ENCODE results near the gene NCKAP1.
"Not testable (repeated sequence)": the region's sequence is repeated elsewhere in the genome, so short reads cannot be mapped to it uniquely, and the experiment has no call there.

Gene NCKAP1

GRCh38 chr2:183035954-183036669 is 2.1 kb downstream of the NCKAP1 start:
- DNase-seq, result no peak

GRCh38 chr2:183035298-183035953 is 2.8 kb downstream of the NCKAP1 start:
- peak; percentile 78 for DNase-seq

- peak; percentile 83 for DNase-seq
These were observed 3.5 kb downstream of the NCKAP1 start for GRCh38 chr2:183034806-183035205.

GRCh38 chr2:183033951-183034350 is 4.3 kb downstream of the NCKAP1 start:
- no peak for DNase-seq

DNA sequence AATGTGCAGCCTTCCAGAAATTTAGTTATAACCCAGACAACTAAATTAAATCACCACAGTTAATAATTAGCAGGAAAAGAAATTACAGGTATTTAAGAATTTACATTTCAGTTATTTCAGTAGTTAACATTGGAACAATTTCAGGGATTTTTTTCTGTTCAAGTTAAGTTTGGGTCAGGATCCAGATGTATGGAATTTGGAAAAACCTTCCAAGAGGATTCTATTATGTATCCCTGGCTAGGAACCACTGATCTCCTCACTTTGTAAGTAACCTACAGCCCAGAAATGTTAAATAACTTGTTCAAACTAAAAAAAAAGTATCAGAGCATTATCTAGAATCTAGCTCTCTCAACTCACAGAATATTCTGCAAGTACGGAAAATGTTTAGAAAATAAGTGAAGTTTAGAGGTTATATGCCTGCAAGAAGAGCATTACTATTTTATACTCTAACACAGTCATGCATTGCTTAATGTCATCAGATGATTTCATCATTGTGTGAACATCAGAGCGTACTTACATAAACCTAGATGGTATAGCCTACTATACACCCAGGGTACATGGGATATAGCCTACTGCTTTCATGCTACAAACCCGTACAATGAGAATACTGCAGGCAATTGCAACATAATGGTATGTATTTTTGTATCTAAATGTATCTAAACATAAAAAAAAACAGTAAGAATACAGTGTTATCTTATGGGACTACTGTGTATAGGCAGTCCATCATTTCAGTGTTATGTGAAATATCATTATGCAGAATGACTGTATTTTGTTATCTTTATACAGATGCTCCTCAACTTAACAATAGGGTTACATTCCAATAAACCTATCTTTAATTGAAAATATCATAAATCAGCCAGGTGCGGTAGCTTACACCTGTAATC is 6.1 kb downstream of the NCKAP1 start:
- peak; percentile 39 for DNase-seq

GRCh38 chr2:183029219-183029618 is 9.0 kb downstream of the NCKAP1 start:
- DNase-seq, result peak; percentile 59

DNA sequence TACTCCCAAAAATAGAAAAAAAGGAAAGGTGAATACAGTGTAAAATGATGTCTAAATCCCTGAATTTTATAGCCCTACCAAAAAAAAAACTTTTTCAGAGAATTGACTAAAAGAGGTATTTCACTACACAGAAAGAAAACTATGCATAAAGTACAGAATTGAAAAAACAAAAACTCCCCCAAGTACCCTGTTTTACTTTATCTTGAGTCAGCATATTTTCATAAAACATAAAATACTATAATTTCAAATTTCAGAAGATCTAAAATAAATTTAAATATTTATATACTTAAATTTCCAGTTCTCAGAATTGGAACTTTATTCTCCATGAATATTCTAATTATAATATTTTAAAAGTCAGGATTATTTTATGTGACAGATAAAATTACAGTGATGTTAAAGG is 10.1 kb downstream of the NCKAP1 start:
- no peak for DNase-seq

DNA sequence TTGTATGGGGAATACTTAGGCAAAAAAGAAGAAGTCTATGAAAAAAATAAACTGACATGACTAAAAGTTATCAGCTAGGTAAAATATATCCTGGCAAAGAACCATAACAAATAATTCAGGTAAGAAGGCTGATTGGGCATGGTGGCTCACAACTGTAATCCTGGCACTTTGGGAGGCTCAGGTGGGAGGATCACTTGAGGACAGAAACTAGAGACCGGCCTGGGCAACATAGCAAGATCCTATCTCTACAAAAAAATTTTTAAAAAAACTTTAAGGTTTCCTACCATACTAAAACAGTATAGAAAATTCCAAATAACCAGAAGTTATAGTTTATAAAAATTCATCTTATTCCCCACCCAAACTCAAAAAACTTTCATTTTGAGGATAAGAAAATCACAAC is 10.8 kb downstream of the NCKAP1 start:
- no peak for DNase-seq

- DNase-seq, result no peak
These were observed 11.8 kb downstream of the NCKAP1 start for GRCh38 chr2:183026424-183026823.

GRCh38 chr2:183025993-183026392 is 12.3 kb downstream of the NCKAP1 start:
- DNase-seq, result no peak

GRCh38 chr2:183024339-183025095 is 13.7 kb downstream of the NCKAP1 start:
- DNase-seq, result no peak

GRCh38 chr2:183022711-183023110 is 15.5 kb downstream of the NCKAP1 start:
- DNase-seq, result no peak

DNA sequence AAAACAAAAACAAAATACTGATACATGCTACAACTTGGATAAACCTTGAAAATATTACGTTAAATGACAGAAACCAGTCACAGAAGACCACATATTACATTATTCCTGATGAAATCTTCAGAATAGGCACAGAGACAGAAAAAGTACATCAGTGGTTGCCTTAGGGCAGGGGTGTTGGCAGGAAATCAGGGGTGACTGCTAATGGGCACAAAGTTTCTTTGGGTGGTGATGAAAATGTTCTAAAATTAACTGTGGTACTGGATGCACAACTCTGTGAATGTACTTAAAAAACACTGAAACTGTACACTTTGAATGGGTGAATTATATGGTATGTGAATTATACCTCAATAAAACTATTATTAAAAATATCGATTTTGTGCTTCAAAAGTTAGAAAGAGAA is 16.6 kb downstream of the NCKAP1 start:
- no peak for DNase-seq

- no peak for DNase-seq
These were observed 18.4 kb downstream of the NCKAP1 start for GRCh38 chr2:183019718-183020442.

- DNase-seq, result not testable (repeated sequence)
These were observed 20.4 kb downstream of the NCKAP1 start for GRCh38 chr2:183017845-183018244.

- DNase-seq, result no peak
These were observed 24.3 kb downstream of the NCKAP1 start for GRCh38 chr2:183014005-183014404.

DNA sequence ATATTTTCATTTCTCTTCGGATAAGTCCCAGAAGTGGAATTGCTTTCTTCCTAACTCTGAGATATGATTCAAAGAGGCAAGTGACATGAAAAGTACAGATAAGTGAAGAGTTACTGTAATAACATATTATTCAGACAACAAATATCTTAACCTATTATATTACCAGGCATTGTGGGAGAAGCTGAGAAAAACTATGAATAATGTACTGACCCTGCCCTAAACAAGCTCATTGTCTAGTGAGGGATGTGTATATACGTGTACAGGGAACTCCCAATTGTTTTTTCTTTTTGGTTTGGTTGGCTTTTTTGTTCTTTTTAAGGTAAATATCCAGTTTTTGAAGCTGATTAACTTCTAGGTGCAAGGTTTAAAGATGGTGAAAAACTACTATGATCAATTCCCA is 26.5 kb downstream of the NCKAP1 start:
- no peak for DNase-seq

GRCh38 chr2:183010112-183010511 is 28.1 kb downstream of the NCKAP1 start:
- peak; percentile 64 for DNase-seq

GRCh38 chr2:183009249-183009899 is 28.9 kb downstream of the NCKAP1 start:
- no peak for DNase-seq

- no peak for DNase-seq
These were observed 36.3 kb downstream of the NCKAP1 start for GRCh38 chr2:183001948-183002347.

- DNase-seq, result no peak
These were observed 37.4 kb downstream of the NCKAP1 start for GRCh38 chr2:183000846-183001245.
